Measurements from ENCODE around the gene ERC1.

Gene ERC1

GRCh38 chr12:1501001-1501400 is 510.0 kb downstream of the ERC1 start:
- Histone ChIP-seq H3K4me2 (ENCODE audit: low read length) (no peak overlapping the region), H3K36me3 (ENCODE audit: control insufficient read depth, low read length) (no peaks in the 10 kb centered on the region), H3K4me3 (ENCODE audit: low read length) (no peak overlapping the region), H3K4me1 (ENCODE audit: control insufficient read depth, low read length) (peaks cover 8% of the 10 kb centered on the region), H4K20me1 (ENCODE audit: control insufficient read depth, insufficient read depth, low read depth, low read length) (no peaks in the 10 kb centered on the region), H3K9me3 (ENCODE audit: control insufficient read depth, insufficient read depth, low read length) (no peaks in the 10 kb centered on the region), H3K27me3 (ENCODE audit: control insufficient read depth, low read length) (peaks cover 14% of the 10 kb centered on the region), H3F3A (ENCODE audit: control insufficient read depth, insufficient read depth) (no peaks in the 10 kb centered on the region), H3K27ac (ENCODE audit: low read depth, low read length) (no peak overlapping the region), H3K79me2 (ENCODE audit: control insufficient read depth, low read length) (no peaks in the 10 kb centered on the region), H3K9me2 (replicated peaks; ENCODE audit: control insufficient read depth, low read length) (no peaks in the 10 kb centered on the region)
- TF ChIP-seq EZH2phosphoT487 (IDR thresholded peaks at IDR 0.05; ENCODE audit: borderline replicate concordance, low read length) (no peak), CTCF (IDR thresholded peaks at IDR 0.05; ENCODE audit: low read depth, low read length, poor library complexity, severe bottlenecking) (no peak)

GRCh38 chr12:1501695-1502378 is 510.8 kb downstream of the ERC1 start:
- TF ChIP-seq CTCF (IDR thresholded peaks at IDR 0.05; ENCODE audit: low read depth, low read length, poor library complexity, severe bottlenecking), result no peak
- no peak for TF ChIP-seq EZH2phosphoT487 (IDR thresholded peaks at IDR 0.05; ENCODE audit: borderline replicate concordance, low read length)
- Histone ChIP-seq H3K27ac (ENCODE audit: low read depth, low read length) (no peak overlapping the region), H3K4me2 (ENCODE audit: low read length) (no peak overlapping the region), H3K9me2 (replicated peaks; ENCODE audit: control insufficient read depth, low read length) (no peaks in the 10 kb centered on the region), H3K4me1 (ENCODE audit: control insufficient read depth, low read length) (peaks cover 8% of the 10 kb centered on the region), H3K79me2 (ENCODE audit: control insufficient read depth, low read length) (no peaks in the 10 kb centered on the region), H3K9me3 (ENCODE audit: control insufficient read depth, insufficient read depth, low read length) (no peaks in the 10 kb centered on the region), H3K27me3 (ENCODE audit: control insufficient read depth, low read length) (peaks cover 17% of the 10 kb centered on the region), H3K36me3 (ENCODE audit: control insufficient read depth, low read length) (no peaks in the 10 kb centered on the region), H3K4me3 (ENCODE audit: low read length) (no peak overlapping the region), H4K20me1 (ENCODE audit: control insufficient read depth, insufficient read depth, low read depth, low read length) (no peaks in the 10 kb centered on the region), H3F3A (ENCODE audit: control insufficient read depth, insufficient read depth) (no peaks in the 10 kb centered on the region)

- Histone ChIP-seq H3F3A (ENCODE audit: control insufficient read depth, insufficient read depth) (no peaks in the 10 kb centered on the region), H3K36me3 (ENCODE audit: control insufficient read depth, low read length) (no peaks in the 10 kb centered on the region), H3K9me2 (replicated peaks; ENCODE audit: control insufficient read depth, low read length) (no peaks in the 10 kb centered on the region), H3K27ac (ENCODE audit: low read depth, low read length) (no peak overlapping the region), H4K20me1 (ENCODE audit: control insufficient read depth, insufficient read depth, low read depth, low read length) (no peaks in the 10 kb centered on the region), H3K4me2 (ENCODE audit: low read length) (no peak overlapping the region), H3K79me2 (ENCODE audit: control insufficient read depth, low read length) (no peaks in the 10 kb centered on the region), H3K27me3 (ENCODE audit: control insufficient read depth, low read length) (peaks cover 17% of the 10 kb centered on the region), H3K9me3 (ENCODE audit: control insufficient read depth, insufficient read depth, low read length) (no peaks in the 10 kb centered on the region), H3K4me3 (ENCODE audit: low read length) (no peak overlapping the region), H3K4me1 (ENCODE audit: control insufficient read depth, low read length) (peaks cover 8% of the 10 kb centered on the region)
- TF ChIP-seq EZH2phosphoT487 (IDR thresholded peaks at IDR 0.05; ENCODE audit: borderline replicate concordance, low read length) (no peak), CTCF (IDR thresholded peaks at IDR 0.05; ENCODE audit: low read depth, low read length, poor library complexity, severe bottlenecking) (no peak)
These were observed 511.3 kb downstream of the ERC1 start for GRCh38 chr12:1502379-1502720.

Measured in DOHH2 (cell line).